K562 treated with DMSO at 1 percent for 24 hours (cell line): ENCODE data around the gene ZNF778. TPM values are rescaled to one million over a fixed set of nuclear protein-coding genes. Genes with fewer than 3 reads are reported as not detected.

Source experiments
- total RNA-seq: library from RNA; unstranded; fragments of 300-600 nt; gene quantifications from 2 replicates; pipeline ENCODE4 v1.2.3, GENCODE V29; 2022; ENCODE audit warnings: low read depth; ENCODE audit not compliant: insufficient read depth

The ZNF778 gene
- 5.6 and 14.1 TPM in 2 replicates for total RNA-seq

GRCh38 chr16:89217388-89218191, at the start of gene ZNF778:
Gene ZNF778, plus strand, starts transcription at chr16:89217703. Its CDS starts 3,425 bp downstream, at chr16:89221128.

GRCh38 chr16:89171216-89172170, 46.0 kb upstream of the ZNF778 start, which contains the start of gene CDH15:
Gene CDH15, plus strand, starts transcription at chr16:89171748. Its CDS starts 84 bp downstream, at chr16:89171832.

DNA sequence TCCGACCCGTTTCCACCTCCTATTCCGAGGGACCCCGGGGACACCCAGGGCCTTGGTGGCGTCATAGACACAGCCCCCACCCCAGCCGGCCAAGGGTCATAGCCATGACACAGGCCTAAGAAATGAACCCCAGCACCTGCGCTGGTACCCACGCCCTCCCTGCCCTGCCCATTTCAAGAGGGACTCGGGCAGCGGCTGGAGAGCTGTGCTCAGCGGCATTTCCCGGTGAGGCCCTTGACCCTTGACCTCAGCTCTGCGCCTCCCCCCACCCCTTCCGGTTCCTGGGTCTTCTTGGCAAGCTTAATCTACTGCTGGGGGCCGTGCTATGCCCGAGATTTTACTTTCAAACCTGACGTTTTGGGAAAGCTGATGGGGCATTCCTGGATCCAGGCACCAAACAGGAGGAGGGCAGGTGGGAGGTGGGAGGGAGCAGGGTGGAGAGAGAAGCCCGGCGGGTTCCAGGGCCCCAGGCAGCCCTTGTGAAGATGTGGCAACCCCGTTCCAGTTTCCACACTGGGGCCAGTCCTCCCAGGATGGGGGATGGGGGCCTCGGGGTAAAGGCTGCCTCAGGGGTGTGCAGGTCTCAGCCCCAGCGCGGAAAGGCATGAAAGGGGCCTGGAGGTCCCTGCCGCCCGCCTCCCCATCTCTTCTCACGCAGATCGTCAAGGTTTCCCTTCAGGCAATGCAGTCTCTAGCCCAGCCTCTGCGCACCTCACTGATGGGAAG, 17.2 kb upstream of the ZNF778 start, which contains the start of gene SLC22A31:
Gene SLC22A31 (minus strand): TSS at position 414 of the 726 bp plus-strand sequence. CDS start 36 bp downstream, at position 378.

Other genes starting within 250 kb of the ZNF778 start
- 34.3 and 36.5 TPM in 2 replicates for gene CBFA2T3, start 240.5 kb upstream of the ZNF778 start, total RNA-seq
- gene ACSF3, start 123.9 kb upstream of the ZNF778 start, total RNA-seq: 31.0 and 37.0 TPM in 2 replicates
- gene CDH15, start 46.0 kb upstream of the ZNF778 start, total RNA-seq: 0.08 and 0.28 TPM in 2 replicates
- gene SLC22A31, start 17.2 kb upstream of the ZNF778 start, total RNA-seq: 0.49 TPM in 1 of 2 replicates, not detected in the other